ENCODE measurements around the gene CPPED1.

GRCh38 chr16:12802048-12802447 lies 1.6 kb downstream of the CPPED1 start:
- no peak for TF ChIP-seq POLR2AphosphoS5 (IDR thresholded peaks at IDR 0.05; ENCODE audit: low read depth)
- no peak for TF ChIP-seq CTCF (conservative IDR thresholded peaks at IDR 0.05; ENCODE audit: low read depth in 2 of 2)
- TF ChIP-seq JUNB (IDR thresholded peaks at IDR 0.05; ENCODE audit: unreplicated experiment): no peak
- no peak for TF ChIP-seq EZH2 (IDR thresholded peaks at IDR 0.05; ENCODE audit: low read depth, unreplicated experiment)
- TF ChIP-seq EZH2phosphoT487 (IDR thresholded peaks at IDR 0.05; ENCODE audit: unreplicated experiment): no peak
- TF ChIP-seq CREB1 (CRISPR knock-in tag; IDR thresholded peaks at IDR 0.05; ENCODE audit: low read depth): no peak
- TF ChIP-seq REST (IDR thresholded peaks at IDR 0.05; ENCODE audit: unreplicated experiment): no peak
- no peak for TF ChIP-seq NANOG (IDR thresholded peaks at IDR 0.05; ENCODE audit: borderline replicate concordance)
- no peak for TF ChIP-seq STAT1 (IDR thresholded peaks at IDR 0.05; ENCODE audit: unreplicated experiment)

Data from GM23338 (cell line).